Measurements from ENCODE around the gene MED15. TPM values are rescaled to one million over a fixed set of nuclear protein-coding genes. Genes with fewer than 3 reads are reported as not detected.

MED15 gene
- total and polyA plus RNA-seq, 2 of the 8 experiments (the other 6 are each of a cell fraction or from before 2014, with no cell fraction given) = 28.3 to 57.1 TPM

- Histone ChIP-seq H4K8ac (ENCODE audit: extremely low read depth, insufficient read depth, low read length) (no peak overlapping the region), H2BK120ac (replicated peaks; ENCODE audit: low read depth, low read length) (no peak overlapping the region), H3K27ac (ENCODE audit: low read depth, low read length) (no peak overlapping the region), H3K9me3 (ENCODE audit: insufficient read depth in 2 of 2, low read depth in 1 of 2, low read length in 1 of 2) (no peaks in the 10 kb centered on the region), H3K4me3 (ENCODE audit: extremely low read depth in 1 of 4, insufficient read depth in 2 of 4, low read depth in 3 of 4, low read length in 4 of 4) (no peak overlapping the region), H2AFZ (ENCODE audit: low read length) (no peak overlapping the region), H2BK20ac (ENCODE audit: low read length) (no peak overlapping the region), H3K23ac (ENCODE audit: insufficient read length) (no peak overlapping the region), H3K4me1 (replicated peaks in 1 of 4; ENCODE audit: control insufficient read depth in 3 of 4, insufficient read depth in 4 of 4, low read length in 3 of 4) (no peaks in the 10 kb centered on the region; a peak in 2 of 7 replicates), H2AK5ac (ENCODE audit: low read depth, low read length) (no peak overlapping the region), H3K18ac (ENCODE audit: extremely low read depth, low read length) (no peak overlapping the region), H3K27me3 (replicated peaks in 1 of 4; ENCODE audit: control insufficient read depth in 3 of 4, extremely low read depth in 1 of 4, insufficient read depth in 3 of 4, low read length in 3 of 4) (no peaks in the 10 kb centered on the region), H3K56ac (replicated peaks; ENCODE audit: insufficient read length, low read depth, low read length) (no peak overlapping the region), H3K4ac (replicated peaks; ENCODE audit: insufficient read length, low read depth, low read length) (no peak overlapping the region), H3K23me2 (ENCODE audit: low read depth, low read length) (no peaks in the 10 kb centered on the region), H4K5ac (ENCODE audit: insufficient read length, low read depth, low read length) (no peak overlapping the region), H3K79me1 (ENCODE audit: low read depth, low read length) (no peaks in the 10 kb centered on the region), H4K91ac (replicated peaks; ENCODE audit: insufficient read length, low read length) (no peak overlapping the region), H2BK12ac (ENCODE audit: low read depth, low read length) (no peak overlapping the region), H4K20me1 (replicated peaks in 1 of 2; ENCODE audit: control insufficient read depth in 1 of 2, insufficient read depth in 2 of 2, low read length in 2 of 2) (peaks cover under 1 to 14% of the 10 kb centered on the region in 2 experiments), H2BK5ac (ENCODE audit: low read depth, low read length) (no peak overlapping the region), H3K14ac (ENCODE audit: insufficient read length) (no peak overlapping the region), H2BK15ac (ENCODE audit: low read length) (no peak overlapping the region), H3K79me2 (ENCODE audit: control insufficient read depth in 1 of 2, insufficient read depth in 2 of 2, low read length in 2 of 2) (no peaks in the 10 kb centered on the region), H3K9ac (replicated peaks in 1 of 4; ENCODE audit: extremely low read depth in 1 of 4, low read depth in 3 of 4, low read length in 3 of 4) (no peak overlapping the region), H3K36me3 (ENCODE audit: control insufficient read depth in 2 of 4, insufficient read depth in 4 of 4, low read length in 3 of 4) (peaks cover 7 to 26% (median 19%) of the 10 kb centered on the region in 4 experiments; a peak in 7 of 8 replicates), H3K4me2 (ENCODE audit: insufficient read depth in 1 of 2, low read depth in 2 of 2, low read length in 2 of 2) (no peak overlapping the region)
- CTCF ChIA-PET (ENCODE audit: partially characterized antibody) = interaction anchor here (26.7 kb wide), 1 partner anchor 19 kb away, joined by 366 read pairs; no protein-coding TSS in a partner anchor
- POLR2A ChIA-PET (ENCODE audit: partially characterized antibody) = no interaction called here
- FAIRE-seq (no peak), DNase-seq (ENCODE audit: low read depth in 1 of 2, low spot score in 2 of 2) (no peak)
- WGBS, 2 experiments (ENCODE audit: extremely low coverage in 1 of 2, insufficient coverage in 1 of 2, insufficient read length in 1 of 2, insufficient replicate concordance in 2 of 2, low coverage in 1 of 2, low lambda C conversion rate in 2 of 2, missing lambda C conversion rate in 1 of 2) = 88% methylated on average over 12 of the region's 22 CpGs; no CpG with 5 or more reads in 1 of the 2 experiments
- no peak for TF ChIP-seq EGR1 (IDR thresholded peaks at IDR 0.05; ENCODE audit: borderline replicate concordance, low read depth, low read length)
- no peak for TF ChIP-seq BRCA1 (IDR thresholded peaks at IDR 0.05; ENCODE audit: low read depth, low read length)
- TF ChIP-seq CTCF (IDR thresholded peaks at IDR 0.05; ENCODE audit: control extremely low read depth in 1 of 3, insufficient read depth in 1 of 3, low read depth in 1 of 3, low read length in 3 of 3) = no peak
- TF ChIP-seq NANOG (IDR thresholded peaks at IDR 0.05; ENCODE audit: insufficient read depth, low read depth, low read length, poor library complexity, severe bottlenecking) = no peak
- TF ChIP-seq TEAD4 (IDR thresholded peaks at IDR 0.05; ENCODE audit: low read depth, low read length) = no peak
- no peak for TF ChIP-seq BCL11A (IDR thresholded peaks at IDR 0.05; ENCODE audit: low read depth in 2 of 2, low read length in 2 of 2)
- TF ChIP-seq HDAC2 (IDR thresholded peaks at IDR 0.05; ENCODE audit: borderline replicate concordance in 1 of 2, low read depth in 2 of 2, low read length in 2 of 2) = no peak
- no peak for TF ChIP-seq CBX8 (IDR thresholded peaks at IDR 0.05; ENCODE audit: borderline replicate concordance, low read depth, low read length)
- no peak for TF ChIP-seq FOSL1 (IDR thresholded peaks at IDR 0.05; ENCODE audit: insufficient read depth, low read depth, low read length)
- no peak for TF ChIP-seq MAFK (IDR thresholded peaks at IDR 0.05; ENCODE audit: low read depth, low read length)
- TF ChIP-seq CREB1 (IDR thresholded peaks at IDR 0.05) = no peak
- no peak for TF ChIP-seq MAX (IDR thresholded peaks at IDR 0.05)
These were observed 79.0 kb downstream of the MED15 start for GRCh38 chr22:20586403-20586745.

Measured in H1 (cell line).